Measurements from ENCODE around the gene WSCD1. TPM values are rescaled to one million over a fixed set of nuclear protein-coding genes. Genes with fewer than 3 reads are reported as not detected.

The WSCD1 gene
- total RNA-seq = 10 to 100 TPM in 1 of 2 donors, 1 to 10 TPM in 1; 8.0 to 10.7 TPM
- 1 to 10 TPM; 1.2 to 2.0 TPM for polyA plus RNA-seq
- long read RNA-seq, donor 1, partial matches to known transcripts = 3 of 6 reads
- long read RNA-seq, donor 1, other reads (novel, unspliced or antisense) = 3 of 6 reads
- long read RNA-seq, donor 2, full-length matches to known transcripts = 4 of 13 reads
- long read RNA-seq, donor 2, partial matches to known transcripts = 1 of 13 reads
- long read RNA-seq, donor 2, other reads (novel, unspliced or antisense) = 8 of 13 reads

- intact Hi-C loops (cut with DNase I) = no loop called here
- Histone ChIP-seq H3K36me3 (ENCODE audit: control insufficient read depth in 1 of 2, insufficient read depth in 2 of 2, low read length in 1 of 2) (no peaks in the 10 kb centered on the region), H3K27me3 (ENCODE audit: control insufficient read depth in 1 of 2, insufficient read depth in 2 of 2, low read length in 1 of 2) (no peaks in the 10 kb centered on the region), H3K4me3 (ENCODE audit: low read length in 2 of 2) (peak within 1 kb of the TSS; percentile 57 to 72), H3K4me1 (ENCODE audit: control insufficient read depth in 1 of 2, insufficient read depth in 2 of 2, low read length in 2 of 2) (no peaks in the 10 kb centered on the region), H3K27ac (ENCODE audit: low read depth in 1 of 2, low read length in 2 of 2) (no peak within 1 kb of the TSS), H3K9me3 (ENCODE audit: control insufficient read depth, low read length) (no peaks in the 10 kb centered on the region)
- 8 to 15% methylated on average over 39 to 71 of the region's 71 CpGs for WGBS, 2 donors
- ATAC-seq (ENCODE audit: low FRiP score) (no peak), DNase-seq (peak in 1 of 2 donors; percentile 73)
Measured at GRCh38 chr17:6069539-6070429, at the start of gene WSCD1. Gene WSCD1 (plus strand): TSS chr17:6070379. CDS start chr17:6080659, 10,280 bp downstream.

GRCh38 chr17:6021011-6021400, 49.2 kb upstream of the WSCD1 start:
- 46 to 47% methylated on average over 5 of the region's 5 CpGs for WGBS, 2 donors
- intact Hi-C loops (cut with DNase I) = no loop called here
- H3K27ac ChIP-seq (ENCODE audit: low read depth in 1 of 2, low read length in 2 of 2) = no peak overlapping the region
- H3K36me3 ChIP-seq (ENCODE audit: control insufficient read depth in 1 of 2, insufficient read depth in 2 of 2, low read length in 1 of 2) = no peaks in the 10 kb centered on the region
- DNase-seq (no peak), ATAC-seq (ENCODE audit: low FRiP score) (no peak)
- H3K4me1 ChIP-seq (ENCODE audit: control insufficient read depth in 1 of 2, insufficient read depth in 2 of 2, low read length in 2 of 2) = no peaks in the 10 kb centered on the region
- H3K4me3 ChIP-seq (ENCODE audit: low read length in 2 of 2) = no peak overlapping the region
- H3K9me3 ChIP-seq (ENCODE audit: control insufficient read depth, low read length) = no peaks in the 10 kb centered on the region
- no peaks in the 10 kb centered on the region for H3K27me3 ChIP-seq (ENCODE audit: control insufficient read depth in 1 of 2, insufficient read depth in 2 of 2, low read length in 1 of 2)

GRCh38 chr17:6021627-6022026, 48.6 kb upstream of the WSCD1 start:
- 72 to 79% methylated on average over 9 of the region's 9 CpGs for WGBS, 2 donors
- intact Hi-C loops (cut with DNase I) = no loop called here
- ATAC-seq (ENCODE audit: low FRiP score) (no peak), DNase-seq (no peak)
- H3K27me3 ChIP-seq (ENCODE audit: control insufficient read depth in 1 of 2, insufficient read depth in 2 of 2, low read length in 1 of 2) = no peaks in the 10 kb centered on the region
- no peak overlapping the region for H3K27ac ChIP-seq (ENCODE audit: low read depth in 1 of 2, low read length in 2 of 2)
- no peaks in the 10 kb centered on the region for H3K36me3 ChIP-seq (ENCODE audit: control insufficient read depth in 1 of 2, insufficient read depth in 2 of 2, low read length in 1 of 2)
- no peaks in the 10 kb centered on the region for H3K9me3 ChIP-seq (ENCODE audit: control insufficient read depth, low read length)
- H3K4me3 ChIP-seq (ENCODE audit: low read length in 2 of 2) = no peak overlapping the region
- H3K4me1 ChIP-seq (ENCODE audit: control insufficient read depth in 1 of 2, insufficient read depth in 2 of 2, low read length in 2 of 2) = no peaks in the 10 kb centered on the region

GRCh38 chr17:6023036-6023831, 46.9 kb upstream of the WSCD1 start:
- no peak overlapping the region for H3K4me3 ChIP-seq (ENCODE audit: low read length in 2 of 2)
- no peaks in the 10 kb centered on the region for H3K36me3 ChIP-seq (ENCODE audit: control insufficient read depth in 1 of 2, insufficient read depth in 2 of 2, low read length in 1 of 2)
- ATAC-seq (ENCODE audit: low FRiP score) (no peak), DNase-seq (no peak)
- H3K9me3 ChIP-seq (ENCODE audit: control insufficient read depth, low read length) = no peaks in the 10 kb centered on the region
- H3K27ac ChIP-seq (ENCODE audit: low read depth in 1 of 2, low read length in 2 of 2) = peak overlapping the region in 1 of 2 donors; percentile 68
- H3K4me1 ChIP-seq (ENCODE audit: control insufficient read depth in 1 of 2, insufficient read depth in 2 of 2, low read length in 2 of 2) = no peaks in the 10 kb centered on the region
- WGBS, 2 donors = 66 to 70% methylated on average over 6 of the region's 6 CpGs
- no peaks in the 10 kb centered on the region for H3K27me3 ChIP-seq (ENCODE audit: control insufficient read depth in 1 of 2, insufficient read depth in 2 of 2, low read length in 1 of 2)
- intact Hi-C loops (cut with DNase I) = no loop called here

- H3K27ac ChIP-seq (ENCODE audit: low read depth in 1 of 2, low read length in 2 of 2) = peak overlapping the region in 1 of 2 donors; percentile 52
- no peaks in the 10 kb centered on the region for H3K36me3 ChIP-seq (ENCODE audit: control insufficient read depth in 1 of 2, insufficient read depth in 2 of 2, low read length in 1 of 2)
- no peaks in the 10 kb centered on the region for H3K4me1 ChIP-seq (ENCODE audit: control insufficient read depth in 1 of 2, insufficient read depth in 2 of 2, low read length in 2 of 2)
- H3K9me3 ChIP-seq (ENCODE audit: control insufficient read depth, low read length) = no peaks in the 10 kb centered on the region
- ATAC-seq (ENCODE audit: low FRiP score) (no peak), DNase-seq (no peak)
- no peaks in the 10 kb centered on the region for H3K27me3 ChIP-seq (ENCODE audit: control insufficient read depth in 1 of 2, insufficient read depth in 2 of 2, low read length in 1 of 2)
- intact Hi-C loops (cut with DNase I) = no loop called here
- WGBS, 2 donors = 30 to 49% methylated on average over 6 of the region's 6 CpGs
- no peak overlapping the region for H3K4me3 ChIP-seq (ENCODE audit: low read length in 2 of 2)
Measured at GRCh38 chr17:6024576-6024975, 45.6 kb upstream of the WSCD1 start.

- no peak overlapping the region for H3K4me3 ChIP-seq (ENCODE audit: low read length in 2 of 2)
Measured at GRCh38 chr17:6027342-6028024, 42.7 kb upstream of the WSCD1 start.

GRCh38 chr17:6028294-6028693, 41.9 kb upstream of the WSCD1 start:
- Histone ChIP-seq H3K27me3 (ENCODE audit: control insufficient read depth in 1 of 2, insufficient read depth in 2 of 2, low read length in 1 of 2) (no peaks in the 10 kb centered on the region), H3K27ac (ENCODE audit: low read depth in 1 of 2, low read length in 2 of 2) (no peak overlapping the region), H3K9me3 (ENCODE audit: control insufficient read depth, low read length) (no peaks in the 10 kb centered on the region), H3K4me3 (ENCODE audit: low read length in 2 of 2) (no peak overlapping the region), H3K4me1 (ENCODE audit: control insufficient read depth in 1 of 2, insufficient read depth in 2 of 2, low read length in 2 of 2) (no peaks in the 10 kb centered on the region), H3K36me3 (ENCODE audit: control insufficient read depth in 1 of 2, insufficient read depth in 2 of 2, low read length in 1 of 2) (no peaks in the 10 kb centered on the region)
- intact Hi-C loops (cut with DNase I) = no loop called here
- ATAC-seq (ENCODE audit: low FRiP score) = no peak
- 67 to 69% methylated on average over 10 of the region's 10 CpGs for WGBS, 2 donors
- DNase-seq = no peak

More at GRCh38 chr17:6027342-6028024, 42.7 kb upstream of the WSCD1 start:
- intact Hi-C loops (cut with DNase I) = no loop called here
- H3K9me3 ChIP-seq (ENCODE audit: control insufficient read depth, low read length) = no peaks in the 10 kb centered on the region
- ATAC-seq (ENCODE audit: low FRiP score) (no peak), DNase-seq (no peak)
- no peaks in the 10 kb centered on the region for H3K27me3 ChIP-seq (ENCODE audit: control insufficient read depth in 1 of 2, insufficient read depth in 2 of 2, low read length in 1 of 2)
- no peaks in the 10 kb centered on the region for H3K36me3 ChIP-seq (ENCODE audit: control insufficient read depth in 1 of 2, insufficient read depth in 2 of 2, low read length in 1 of 2)
- no peak overlapping the region for H3K27ac ChIP-seq (ENCODE audit: low read depth in 1 of 2, low read length in 2 of 2)
- WGBS, 2 donors = 75 to 85% methylated on average over 12 of the region's 12 CpGs
- H3K4me1 ChIP-seq (ENCODE audit: control insufficient read depth in 1 of 2, insufficient read depth in 2 of 2, low read length in 2 of 2) = no peaks in the 10 kb centered on the region

GRCh38 chr17:6035801-6036394, 34.3 kb upstream of the WSCD1 start:
- Histone ChIP-seq H3K27ac (ENCODE audit: low read depth in 1 of 2, low read length in 2 of 2) (no peak overlapping the region), H3K4me3 (ENCODE audit: low read length in 2 of 2) (no peak overlapping the region), H3K27me3 (ENCODE audit: control insufficient read depth in 1 of 2, insufficient read depth in 2 of 2, low read length in 1 of 2) (no peaks in the 10 kb centered on the region), H3K36me3 (ENCODE audit: control insufficient read depth in 1 of 2, insufficient read depth in 2 of 2, low read length in 1 of 2) (no peaks in the 10 kb centered on the region), H3K4me1 (ENCODE audit: control insufficient read depth in 1 of 2, insufficient read depth in 2 of 2, low read length in 2 of 2) (no peaks in the 10 kb centered on the region), H3K9me3 (ENCODE audit: control insufficient read depth, low read length) (no peaks in the 10 kb centered on the region)
- intact Hi-C loops (cut with DNase I) = no loop called here
- ATAC-seq (ENCODE audit: low FRiP score) (no peak), DNase-seq (no peak)
- WGBS, 2 donors = 69 to 71% methylated on average over 7 of the region's 7 CpGs

All from aorta (tissue), 5 donors.